ACHN (cell line): ENCODE measurements around the gene RRP1.
A peak's percentile ranks its signal among the peaks of the same experiment; 100 is the strongest.

ENCODE experiments used
- DNase-seq: peaks from one replicate; pipeline ENCODE4 v3.0.0-alpha.2; 2015
- in situ Hi-C: cut with HindIII; loops from 2 replicates; pipeline ENCODE4 v1.10.0; 2017; ENCODE audit warnings: low sequenced_read_pairs, low pct_ligation_motif_present, low pct_unique_long_range_greater_than_20kb

The RRP1 gene

DNA sequence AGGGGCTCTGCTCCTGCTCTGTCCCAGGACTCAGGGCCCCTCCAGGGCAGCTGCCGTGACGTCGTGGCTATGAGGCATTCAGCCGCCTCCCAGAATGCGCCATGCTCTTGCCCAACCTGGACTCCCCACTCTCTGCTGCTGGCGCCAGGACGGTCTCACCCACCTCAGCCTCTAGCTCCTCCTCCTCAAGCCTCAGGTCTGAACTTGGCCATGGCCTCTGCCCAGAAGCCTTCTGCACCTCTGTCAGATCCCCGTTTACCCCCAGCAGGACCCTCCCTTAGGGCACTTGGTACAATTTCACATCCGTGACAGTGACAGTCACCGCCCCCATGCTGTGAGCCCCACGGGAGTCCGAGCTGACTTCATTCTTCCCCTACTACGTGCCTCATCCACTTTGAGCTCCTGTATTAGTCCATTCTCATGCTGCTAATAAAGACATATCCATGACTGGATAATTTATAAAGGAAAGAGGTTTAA lies 18.1 kb upstream of the RRP1 start:
- in situ Hi-C loops, result no loop called here
- DNase-seq, result no peak

DNA sequence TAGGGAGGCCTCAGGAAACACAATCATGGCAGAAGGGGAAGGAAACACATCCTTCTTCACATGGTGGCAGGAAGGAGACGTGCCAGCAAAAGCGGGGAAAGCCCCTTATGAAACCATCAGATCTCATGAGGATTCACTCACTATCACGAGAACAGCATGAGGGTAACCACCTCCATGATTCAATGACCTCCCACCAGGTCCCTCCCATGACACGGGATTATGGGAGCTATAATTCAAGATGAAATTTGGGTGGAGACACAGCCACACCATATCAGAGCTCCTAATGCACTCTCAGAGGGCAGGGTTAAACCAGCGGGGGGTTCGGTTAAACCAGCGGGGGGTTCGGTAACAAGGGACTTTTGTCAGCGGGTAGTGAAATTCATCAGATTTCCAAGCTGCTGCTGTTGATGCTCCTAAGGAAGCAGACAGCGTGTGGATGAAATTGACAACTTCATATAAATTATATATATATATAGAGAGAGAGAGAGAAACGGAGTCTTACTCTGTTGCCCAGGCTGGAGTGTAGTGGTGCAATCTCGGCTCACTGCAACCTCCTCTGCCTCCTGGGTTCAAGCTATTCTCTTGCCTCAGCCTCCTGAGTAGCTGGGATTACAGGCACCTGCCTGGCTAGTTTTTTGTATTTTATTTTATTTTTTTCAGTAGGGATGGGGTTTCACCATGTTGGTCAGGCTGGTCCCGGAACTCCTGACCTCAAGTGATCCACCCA lies 17.5 kb upstream of the RRP1 start:
- in situ Hi-C loops, result no loop called here
- DNase-seq, result no peak

DNA sequence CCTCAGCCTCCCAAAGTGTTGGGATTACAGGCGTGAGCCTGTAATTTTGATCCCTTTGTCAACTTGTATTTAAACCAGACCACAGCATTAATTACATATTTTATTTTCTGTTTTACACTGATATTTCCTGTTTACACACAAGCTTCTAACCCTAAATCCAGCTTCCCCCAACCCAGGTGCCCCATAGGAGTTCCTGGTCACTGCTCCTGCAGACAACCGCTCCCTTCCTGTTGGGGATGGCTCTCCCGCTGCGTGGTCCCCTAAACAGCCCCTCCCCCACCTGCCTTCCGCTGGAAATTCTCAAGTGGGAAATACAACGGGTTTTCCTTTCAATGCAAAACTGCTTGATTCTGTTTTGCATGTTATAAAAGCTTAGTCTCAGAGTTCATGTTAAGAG lies 17.0 kb upstream of the RRP1 start:
- in situ Hi-C loops, result no loop called here
- DNase-seq, result no peak

DNA sequence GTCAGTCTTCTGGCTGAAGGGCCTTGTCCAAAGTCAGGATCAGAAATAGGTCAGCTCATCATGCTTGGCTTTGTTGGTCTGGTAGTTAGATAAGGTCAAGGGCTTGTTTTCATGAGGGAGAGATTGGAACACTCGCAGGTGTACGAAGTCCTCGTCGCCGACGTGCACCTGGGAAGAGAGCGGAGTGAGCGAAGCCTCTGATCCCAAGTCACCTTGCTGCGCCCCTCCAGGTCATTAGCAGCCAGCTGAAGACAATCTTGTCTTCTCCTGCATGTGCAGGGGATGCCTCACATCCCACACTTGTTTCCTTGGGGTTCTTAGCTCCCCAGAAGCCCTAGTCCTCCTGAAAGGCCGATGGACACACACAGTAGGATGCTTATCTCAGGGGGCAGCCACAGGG lies 15.2 kb upstream of the RRP1 start:
- in situ Hi-C loops, result no loop called here
- no peak for DNase-seq

DNA sequence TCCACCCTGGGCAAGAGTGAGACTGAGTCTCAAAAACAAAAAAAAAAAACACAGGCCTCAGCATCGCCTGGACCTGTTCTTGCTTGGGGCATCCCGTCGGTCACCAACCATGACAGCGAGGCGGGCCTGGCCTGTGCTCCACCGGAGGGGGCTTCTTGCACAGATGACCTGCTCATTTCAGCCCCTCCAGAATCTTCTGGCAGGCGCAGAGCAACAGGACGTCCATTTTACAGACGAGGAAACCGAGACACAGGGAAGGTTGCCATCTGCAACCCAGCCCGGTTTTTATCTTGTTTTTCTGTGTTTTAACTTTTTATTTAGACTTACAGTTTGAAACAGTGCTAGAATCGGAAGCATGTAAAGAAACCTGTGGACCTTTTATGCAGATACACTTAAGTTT lies 14.2 kb upstream of the RRP1 start:
- no peak for DNase-seq
- in situ Hi-C loops, result no loop called here

DNA sequence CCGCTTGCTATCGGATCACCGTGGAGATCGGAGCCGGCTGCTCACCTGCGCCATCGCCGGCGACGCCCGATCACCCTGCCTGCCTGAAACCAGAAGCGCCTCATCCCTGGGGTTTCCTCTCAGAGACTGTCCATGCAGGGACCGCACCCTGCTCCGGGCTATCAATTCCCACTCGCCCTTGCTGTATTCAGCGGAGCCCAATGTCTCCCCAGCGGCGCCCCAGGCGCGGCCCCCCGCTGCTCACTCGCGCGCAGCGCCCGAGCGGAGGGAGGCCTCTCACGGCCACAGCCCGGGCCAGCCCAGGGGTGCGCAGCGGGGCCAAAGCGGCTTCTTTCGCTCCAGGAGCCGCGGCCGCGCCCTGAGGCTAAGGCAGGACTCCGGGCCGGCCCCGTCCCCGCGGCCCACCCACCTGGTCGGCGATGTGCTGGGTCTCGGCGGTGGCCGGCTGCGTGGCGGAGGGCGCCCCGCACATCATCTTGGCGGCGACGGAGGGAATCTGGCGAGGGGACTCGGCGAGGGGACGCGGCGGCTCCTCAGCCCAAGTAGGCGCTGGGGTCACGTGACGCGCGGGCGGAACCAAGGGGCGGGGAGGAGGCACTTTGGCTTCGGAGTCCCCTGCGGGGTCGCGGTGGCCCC lies 13.5 kb upstream of the RRP1 start, which contains the start of gene CSTB:
Gene CSTB (minus strand): TSS at position 514 of the 636 bp plus-strand sequence. CDS start 39 bp downstream, at position 475.
- in situ Hi-C loops, result no loop called here

DNA sequence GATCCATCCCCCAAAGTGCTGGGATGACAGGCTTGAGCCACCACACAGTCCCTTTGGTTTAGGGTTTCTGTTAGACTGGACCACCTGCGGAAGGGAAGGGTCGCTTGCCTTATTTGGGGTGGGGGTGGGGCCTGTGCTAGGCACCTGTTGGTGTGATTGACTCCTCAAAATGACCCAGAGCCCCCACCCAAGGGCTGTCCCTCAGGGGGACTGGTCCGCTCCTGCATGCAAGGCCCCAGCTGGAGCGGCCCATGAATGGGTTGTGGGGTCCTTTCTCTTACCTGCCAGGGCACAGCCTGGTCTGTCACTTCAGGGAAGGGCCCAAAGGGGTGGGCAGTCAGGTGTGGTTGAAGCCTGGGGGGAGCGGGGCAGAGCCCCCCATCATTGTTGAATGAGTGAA lies 11.4 kb upstream of the RRP1 start:
- DNase-seq, result no peak
- in situ Hi-C loops, result no loop called here

More for the DNA sequence above, 13.5 kb upstream of the RRP1 start, which contains the start of gene CSTB:
- DNase-seq, result peak; percentile 36

DNA sequence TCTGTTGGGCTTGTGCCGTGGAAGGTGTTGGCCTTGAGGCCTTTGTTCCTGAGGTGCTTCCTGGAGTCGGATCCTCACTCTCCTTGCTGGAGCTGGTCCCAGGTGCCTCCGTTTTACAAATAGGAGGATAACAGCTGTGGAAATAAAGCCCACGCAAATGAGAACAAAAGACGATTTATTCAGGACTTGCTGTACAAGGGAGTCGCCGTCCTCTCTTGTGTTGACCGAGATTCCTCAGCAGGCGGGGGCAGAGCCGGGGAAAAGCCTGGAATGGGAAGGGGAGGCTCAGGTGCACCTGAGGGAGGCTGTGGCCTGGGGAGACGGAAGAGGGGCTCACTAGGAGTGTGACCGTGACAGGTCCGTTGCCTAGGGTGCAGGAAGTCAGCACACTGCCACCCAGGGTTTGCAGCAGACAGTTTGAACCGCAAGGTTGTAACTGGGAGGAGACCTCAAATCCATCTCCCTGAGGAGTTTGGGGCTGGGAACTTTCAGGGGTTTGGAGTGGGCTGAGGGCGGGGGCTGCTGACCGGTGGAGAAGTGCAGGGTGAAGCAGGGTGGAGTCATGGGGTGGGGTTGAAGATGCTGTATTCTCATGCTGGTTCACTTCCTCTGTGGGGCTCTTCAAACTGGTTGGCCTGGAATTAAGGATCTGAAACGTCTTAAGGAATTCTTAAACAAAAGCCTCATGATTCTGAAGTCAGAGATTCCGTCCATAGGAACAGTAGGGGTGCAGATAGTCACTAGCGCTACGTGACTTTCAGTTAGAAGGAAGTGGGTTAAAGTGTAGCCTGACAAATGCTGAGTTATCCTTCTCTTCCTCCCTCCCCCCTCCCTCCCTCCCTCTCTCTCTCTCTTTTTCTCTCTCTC lies 10.7 kb upstream of the RRP1 start:
- in situ Hi-C loops, result no loop called here
- DNase-seq, result peak; percentile 29

DNA sequence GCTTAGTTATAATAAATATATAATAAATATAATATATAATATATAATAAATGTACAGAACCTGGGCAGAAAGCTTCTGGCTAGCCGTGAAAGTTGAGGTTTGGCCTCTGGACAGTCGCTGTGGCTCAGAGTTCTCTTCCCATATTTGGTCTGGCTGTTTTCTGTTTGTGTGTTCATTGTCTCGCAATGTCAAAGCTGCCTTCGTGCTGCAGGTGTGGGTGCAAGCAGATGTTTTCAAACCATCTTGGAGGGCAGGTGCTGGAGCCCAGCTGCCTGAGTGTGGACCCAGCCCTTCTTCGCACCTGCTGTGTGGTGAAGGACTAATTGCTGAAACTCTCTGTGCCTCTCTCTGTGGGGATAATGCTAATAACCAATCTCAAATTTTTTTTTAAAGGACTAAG lies 9.7 kb upstream of the RRP1 start:
- in situ Hi-C loops, result no loop called here
- no peak for DNase-seq

DNA sequence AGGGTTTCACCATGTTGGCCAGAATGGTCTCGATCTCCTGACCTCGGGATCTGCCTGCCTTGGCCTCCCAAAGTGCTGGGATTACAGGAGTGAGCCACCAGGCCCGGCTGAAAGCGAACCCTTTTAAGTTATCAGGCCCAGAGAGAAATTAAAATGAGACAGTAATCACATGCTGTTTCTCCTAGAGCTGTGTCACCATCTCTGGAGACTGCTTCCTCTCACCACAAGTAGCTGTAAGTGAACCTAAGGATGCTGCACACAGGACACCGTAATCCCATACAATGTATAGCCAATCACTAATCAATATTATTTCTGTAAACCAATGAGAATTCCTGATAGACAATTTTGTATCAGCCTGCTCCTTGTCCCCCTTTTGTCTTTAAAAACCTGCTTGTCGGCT lies 7.5 kb upstream of the RRP1 start:
- DNase-seq, result no peak
- in situ Hi-C loops, result no loop called here

DNA sequence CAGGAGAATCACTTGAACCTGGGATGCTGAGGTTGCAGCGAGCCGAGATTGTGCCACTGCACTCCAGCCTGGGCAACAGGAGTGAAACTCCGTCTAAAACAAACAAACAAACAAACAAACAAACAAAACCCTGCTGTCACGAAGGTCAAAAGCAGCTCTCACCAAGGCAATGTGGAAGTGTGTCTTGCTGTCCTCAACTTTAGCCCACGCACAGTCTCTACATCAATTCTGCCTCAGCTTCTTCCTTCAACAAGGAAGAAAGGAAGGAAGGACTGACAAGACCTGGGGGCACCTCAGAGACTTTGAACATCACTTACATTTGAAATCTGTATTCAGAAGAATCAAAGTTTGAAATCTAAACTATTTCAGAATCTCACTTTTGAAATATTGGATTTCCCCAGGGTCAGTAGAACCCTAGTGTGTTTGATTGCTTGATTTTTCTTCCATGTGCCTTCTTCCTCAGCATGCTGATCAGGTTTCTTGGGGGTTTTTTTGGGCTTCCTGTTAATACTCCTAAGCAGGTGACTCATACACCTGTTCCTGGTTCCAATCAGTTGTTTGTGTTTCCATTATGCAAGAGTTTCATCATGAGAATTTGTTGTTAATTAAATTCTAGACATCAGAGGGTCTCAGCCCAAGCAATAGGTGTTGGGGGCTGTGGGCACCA lies 6.8 kb upstream of the RRP1 start:
- in situ Hi-C loops, result no loop called here
- DNase-seq, result no peak

DNA sequence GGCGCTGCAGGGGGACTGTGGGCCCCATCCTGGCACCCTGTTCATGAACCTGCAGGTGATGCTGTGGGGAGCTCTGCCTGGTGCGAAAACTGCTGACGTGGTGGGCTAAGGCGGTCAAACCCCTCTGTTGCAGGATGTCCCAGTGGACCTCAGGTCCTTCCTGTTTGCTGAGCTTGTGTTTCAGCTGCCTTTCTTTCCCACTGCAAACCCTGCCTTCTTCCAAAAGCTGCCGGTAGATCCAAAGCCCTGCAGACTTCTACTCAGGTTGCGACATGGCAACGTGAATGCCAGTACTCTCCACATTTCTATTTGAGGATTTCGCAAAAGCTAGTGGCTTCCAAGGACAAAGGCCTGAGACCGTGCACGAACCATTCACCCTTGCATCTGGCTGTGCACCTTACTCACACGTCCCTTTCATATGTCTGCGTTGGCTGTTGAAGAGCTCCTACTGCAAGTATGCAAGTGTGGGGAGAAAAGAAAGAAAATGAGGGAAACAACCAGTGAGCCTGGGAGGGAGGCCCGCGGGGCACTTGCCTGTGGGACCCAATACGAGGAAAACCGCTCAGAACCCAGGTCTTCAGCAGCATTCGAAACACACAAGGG lies 6.2 kb upstream of the RRP1 start:
- DNase-seq, result no peak

DNA sequence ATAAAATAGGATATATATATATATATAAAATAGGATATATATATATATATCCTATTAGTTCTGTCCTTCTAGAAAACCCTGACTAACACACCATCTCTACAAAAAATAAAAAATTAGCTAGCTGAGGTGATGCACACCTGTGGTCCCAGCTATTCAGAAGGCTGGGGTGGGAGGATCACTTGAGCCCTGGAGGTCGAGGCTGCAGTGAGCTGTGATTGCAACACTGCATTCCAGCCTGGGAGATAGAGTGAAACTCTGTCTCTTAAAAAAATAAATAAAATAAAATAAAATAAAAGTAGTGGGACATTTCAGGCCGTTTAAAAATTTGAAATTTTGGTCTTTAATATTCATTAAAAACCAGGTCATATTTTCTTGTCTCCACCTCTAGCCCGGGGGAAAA lies 4.2 kb upstream of the RRP1 start:
- no peak for DNase-seq

More for the DNA sequence above, 6.2 kb upstream of the RRP1 start:
- in situ Hi-C loops, result no loop called here

DNA sequence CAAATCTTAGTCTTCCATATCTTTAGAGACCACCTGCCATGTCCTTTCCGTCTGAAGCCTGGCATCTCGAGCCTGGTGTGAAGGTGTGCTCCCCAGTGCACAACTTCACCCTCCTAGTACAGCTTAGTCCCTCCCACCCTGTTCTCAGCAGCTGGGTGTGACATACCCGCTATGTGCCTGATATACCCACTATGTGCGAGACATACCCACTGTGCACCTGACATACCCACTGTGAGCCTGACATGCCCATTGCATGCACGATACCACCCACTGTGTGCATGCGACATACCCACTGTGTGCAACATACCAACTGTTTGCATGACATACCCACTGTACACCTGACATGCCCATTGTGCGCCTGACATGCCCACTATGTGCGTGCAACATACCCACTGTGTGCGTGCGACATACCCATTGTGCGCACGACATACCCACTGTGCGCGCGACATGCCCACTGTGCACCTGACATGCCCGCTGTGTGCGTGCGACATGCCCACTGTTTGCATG lies 3.0 kb upstream of the RRP1 start:
- no peak for DNase-seq

More for the DNA sequence above, 4.2 kb upstream of the RRP1 start:
- in situ Hi-C loops, result no loop called here

DNA sequence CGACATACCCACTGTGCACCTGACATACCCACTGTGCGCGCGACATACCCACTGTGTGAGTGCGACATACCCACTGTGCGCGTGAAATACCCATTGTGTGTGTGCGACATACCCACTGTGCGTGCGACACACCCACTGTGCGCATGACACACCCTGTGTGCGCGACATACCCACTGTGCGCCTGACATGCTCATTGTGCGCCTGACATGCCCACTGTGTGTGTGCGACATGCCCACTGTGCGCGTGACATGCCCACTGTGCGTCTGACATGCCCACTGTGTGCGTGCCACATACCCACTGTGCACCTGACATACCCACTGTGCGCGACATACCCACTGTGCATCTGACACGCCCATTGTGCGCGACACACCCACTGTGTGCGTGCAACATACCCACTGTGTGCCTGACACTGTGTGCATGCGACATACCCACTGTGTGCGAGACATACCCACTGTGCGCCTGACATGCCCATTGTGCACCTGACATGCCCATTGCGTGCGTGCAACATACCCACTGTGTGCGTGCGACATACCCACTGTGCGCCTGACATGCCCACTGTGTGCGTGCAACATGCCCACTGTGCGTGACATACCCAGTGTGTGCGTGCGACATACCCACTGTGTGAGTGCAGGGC lies 2.5 kb upstream of the RRP1 start:
- no peak for DNase-seq
- in situ Hi-C loops, result no loop called here

More for the DNA sequence above, 3.0 kb upstream of the RRP1 start:
- in situ Hi-C loops, result no loop called here

DNA sequence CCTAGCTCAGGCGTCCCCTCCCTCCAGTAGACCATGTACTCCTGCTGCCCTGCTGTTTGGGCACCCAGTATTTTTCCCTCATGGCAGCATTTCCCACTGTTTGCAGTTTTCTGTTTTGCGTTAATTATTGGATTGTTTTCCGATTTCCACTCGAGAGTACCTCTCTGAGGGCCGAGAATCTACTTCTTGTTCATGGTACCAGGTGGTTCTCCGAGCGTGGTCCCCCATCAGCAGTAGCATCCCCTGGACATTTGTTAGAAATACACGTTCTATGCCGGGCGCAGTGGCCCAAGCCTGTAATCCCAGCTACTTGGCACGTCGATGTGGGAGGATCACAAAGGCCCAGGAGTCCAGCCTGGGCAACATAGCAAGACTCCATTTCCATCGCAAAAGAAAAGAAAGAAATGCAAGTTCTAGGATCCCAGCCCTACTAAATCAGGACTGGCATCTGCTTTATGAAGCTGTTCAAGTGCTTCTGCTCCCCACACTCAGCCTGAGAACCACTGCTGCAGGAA lies 690 bp downstream of the RRP1 start:
- DNase-seq, result no peak
- in situ Hi-C loops, result no loop called here

DNA sequence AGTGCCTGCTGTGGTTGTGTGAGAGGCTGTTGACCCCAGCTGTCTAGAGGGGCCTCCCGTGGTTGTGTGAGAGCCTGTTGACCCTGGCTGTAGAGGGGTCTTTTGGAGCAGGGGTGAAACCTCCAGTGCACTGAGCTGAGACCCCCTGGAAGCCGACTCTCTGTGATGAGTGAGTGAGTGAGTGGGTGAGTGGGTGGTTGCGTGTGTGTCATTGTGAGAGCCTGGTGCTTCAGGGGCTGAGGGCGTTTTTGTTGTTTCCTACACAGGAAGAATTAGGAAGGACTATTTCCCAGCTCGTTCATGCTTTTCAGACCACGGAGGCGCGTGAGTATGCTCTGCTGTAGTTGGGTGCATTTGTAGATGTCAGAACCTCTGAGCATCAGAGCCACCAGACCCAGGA lies 3.0 kb downstream of the RRP1 start:
- no peak for DNase-seq
- in situ Hi-C loops, result no loop called here
